ENCODE data around the gene UGT2B7.
"Not testable (repeated sequence)": the region's sequence is repeated elsewhere in the genome, so short reads cannot be mapped to it uniquely, and the experiment has no call there.

UGT2B7 gene

GRCh38 chr4:69096111-69096656 lies at the start of gene UGT2B7:
UGT2B7 (plus strand) TSS chr4:69096474; CDS start chr4:69096521, 47 bp downstream.
- no peak for DNase-seq

GRCh38 chr4:69049860-69050259 lies 46.4 kb upstream of the UGT2B7 start:
- DNase-seq, result no peak

- DNase-seq, result not testable (repeated sequence)
These were observed 45.3 kb upstream of the UGT2B7 start for GRCh38 chr4:69050853-69051575.

GRCh38 chr4:69051576-69051943 lies 44.7 kb upstream of the UGT2B7 start:
- no peak for DNase-seq

GRCh38 chr4:69053309-69053885 lies 42.9 kb upstream of the UGT2B7 start:
- not testable (repeated sequence) for DNase-seq

- DNase-seq, result not testable (repeated sequence)
These were observed 42.2 kb upstream of the UGT2B7 start for GRCh38 chr4:69054033-69054432.

GRCh38 chr4:69054578-69055200 lies 41.6 kb upstream of the UGT2B7 start:
- no peak for DNase-seq

GRCh38 chr4:69056150-69056549 lies 40.1 kb upstream of the UGT2B7 start:
- no peak for DNase-seq

- no peak for DNase-seq
These were observed 39.2 kb upstream of the UGT2B7 start for GRCh38 chr4:69056921-69057550.

- no peak for DNase-seq
These were observed 38.5 kb upstream of the UGT2B7 start for GRCh38 chr4:69057620-69058409.

GRCh38 chr4:69058410-69059059 lies 37.7 kb upstream of the UGT2B7 start:
- DNase-seq, result no peak

- no peak for DNase-seq
These were observed 35.5 kb upstream of the UGT2B7 start for GRCh38 chr4:69060651-69061308.

- no peak for DNase-seq
These were observed 31.9 kb upstream of the UGT2B7 start for GRCh38 chr4:69064391-69064790.

GRCh38 chr4:69066945-69067344 lies 29.3 kb upstream of the UGT2B7 start:
- DNase-seq, result no peak

- DNase-seq, result no peak
These were observed 27.2 kb upstream of the UGT2B7 start for GRCh38 chr4:69069085-69069484.

GRCh38 chr4:69070590-69070989 lies 25.7 kb upstream of the UGT2B7 start:
- DNase-seq, result no peak

GRCh38 chr4:69071286-69071685 lies 25.0 kb upstream of the UGT2B7 start:
- DNase-seq, result no peak

- no peak for DNase-seq
These were observed 22.9 kb upstream of the UGT2B7 start for GRCh38 chr4:69073375-69073774.

- DNase-seq, result no peak
These were observed 21.0 kb upstream of the UGT2B7 start for GRCh38 chr4:69075061-69075792.

GRCh38 chr4:69078852-69079251 lies 17.4 kb upstream of the UGT2B7 start:
- DNase-seq, result no peak

- no peak for DNase-seq
These were observed 7.8 kb upstream of the UGT2B7 start for GRCh38 chr4:69088473-69088872.

All from activated CD4-positive, alpha-beta T cell treated with anti-CD3 and anti-CD28 coated beads, Interleukin-10, Interleukin-2, amounts not matched to agents 100 ng/mL and 50 ng/mL, durations not matched to agents 16 hours and 8 hours (primary cell).